ENCODE results near the gene RPL4. TPM values are rescaled to one million over a fixed set of nuclear protein-coding genes. Genes with fewer than 3 reads are reported as not detected.

RPL4 gene
- polyA plus RNA-seq, 4 donors, result 708 to 2,664 (median 2,021) TPM

DNA sequence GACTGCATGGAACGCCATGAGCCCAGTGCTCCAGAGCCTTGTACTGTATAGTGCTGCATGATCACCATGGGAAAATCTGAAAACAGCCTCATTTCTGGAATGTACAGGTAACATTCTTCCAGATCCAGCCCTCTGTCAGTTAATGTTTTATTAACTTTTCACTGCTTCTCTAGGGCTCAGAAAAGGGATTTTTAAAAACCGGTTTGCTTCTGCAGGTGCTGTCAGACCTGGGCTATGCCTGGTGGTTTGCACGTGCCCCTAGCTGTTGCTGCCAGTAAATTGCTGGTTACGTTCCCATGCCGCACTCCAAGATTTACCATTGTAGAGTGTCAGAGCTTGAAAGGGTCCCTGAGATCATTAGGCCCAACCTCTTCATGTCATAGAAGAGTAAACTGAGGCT, 16.1 kb downstream of the RPL4 start:
- H3K36me3 ChIP-seq (ENCODE audit: control insufficient read depth in 3 of 3, insufficient read depth in 2 of 3, low read depth in 1 of 3, low read length in 3 of 3), result peaks cover 23 to 58% (median 26%) of the 10 kb centered on the region in 3 donors
- WGBS, 3 donors, result 92 to 95% (median 93%) methylated on average over 5 of the region's 5 CpGs
- H3K9me3 ChIP-seq (ENCODE audit: control insufficient read depth in 2 of 2, insufficient read depth in 1 of 2, low read depth in 1 of 2, low read length in 1 of 2), result peaks cover 0 to 1% of the 10 kb centered on the region in 2 donors
- DNase-seq, result no peak
- H3K27me3 ChIP-seq (ENCODE audit: control insufficient read depth in 3 of 3, insufficient read depth in 3 of 3, low read length in 3 of 3), result no peaks in the 10 kb centered on the region
- no peak overlapping the region for H3K4me3 ChIP-seq (ENCODE audit: low read depth in 1 of 3, low read length in 3 of 3)
- no peak for FAIRE-seq
- H3K4me1 ChIP-seq (ENCODE audit: control insufficient read depth in 3 of 3, insufficient read depth in 2 of 3, low read depth in 1 of 3, low read length in 2 of 3), result no peaks in the 10 kb centered on the region
- H3K27ac ChIP-seq (ENCODE audit: low read depth in 1 of 3, low read length in 2 of 3), result no peak overlapping the region

DNA sequence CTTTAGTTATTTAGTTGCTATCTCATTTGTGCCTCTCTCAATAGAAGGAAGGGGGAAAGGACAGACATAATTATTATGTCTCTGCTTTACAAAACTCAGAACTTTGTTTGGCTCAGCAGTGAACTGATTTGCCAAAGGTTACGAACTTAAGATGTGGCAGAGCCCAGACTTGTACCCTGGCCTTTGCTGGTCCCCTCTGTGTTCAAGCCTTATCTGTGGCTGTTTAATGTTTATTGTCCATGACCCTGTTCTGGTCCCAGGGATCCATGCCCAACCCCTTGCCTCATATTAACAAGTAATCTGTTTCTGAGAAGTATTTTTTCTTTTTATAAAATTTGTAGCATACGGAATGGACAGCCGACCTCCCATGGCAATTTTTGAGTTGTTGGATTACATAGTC, 17.8 kb downstream of the RPL4 start:
- peaks cover 21 to 64% (median 28%) of the 10 kb centered on the region in 3 donors for H3K36me3 ChIP-seq (ENCODE audit: control insufficient read depth in 3 of 3, insufficient read depth in 2 of 3, low read depth in 1 of 3, low read length in 3 of 3)

DNA sequence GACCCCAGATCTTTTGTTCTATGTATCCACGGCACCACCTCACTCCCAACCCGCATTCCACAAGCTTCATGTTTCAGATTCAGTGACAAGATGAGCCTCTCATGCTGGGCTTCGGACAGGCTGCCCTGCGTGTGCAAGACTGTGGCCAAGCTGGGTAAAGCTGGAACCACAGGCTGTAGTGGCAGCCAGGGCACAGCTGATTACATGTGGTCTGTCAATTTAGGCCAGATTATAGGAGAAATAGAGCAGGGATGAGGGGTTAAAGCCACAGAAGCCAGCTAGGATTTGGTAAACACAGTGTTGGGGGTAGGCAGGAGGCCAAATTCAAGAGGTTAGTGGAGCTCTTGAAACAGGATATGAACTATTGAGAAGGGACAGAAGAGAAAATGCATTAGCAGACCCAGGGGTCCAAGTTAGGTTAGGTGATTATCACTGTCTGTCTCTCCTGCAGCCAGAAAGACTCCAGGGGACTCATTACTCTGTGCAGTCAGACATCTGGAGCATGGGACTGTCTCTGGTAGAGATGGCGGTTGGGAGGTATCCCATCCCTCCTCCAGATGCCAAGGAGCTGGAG, 20.0 kb downstream of the RPL4 start:
- no peak for DNase-seq
- Histone ChIP-seq H3K36me3 (ENCODE audit: control insufficient read depth in 3 of 3, insufficient read depth in 2 of 3, low read depth in 1 of 3, low read length in 3 of 3) (peaks cover 15 to 58% (median 20%) of the 10 kb centered on the region in 3 donors), H3K4me3 (ENCODE audit: low read depth in 1 of 3, low read length in 3 of 3) (no peak overlapping the region), H3K27me3 (ENCODE audit: control insufficient read depth in 3 of 3, insufficient read depth in 3 of 3, low read length in 3 of 3) (no peaks in the 10 kb centered on the region), H3K9me3 (ENCODE audit: control insufficient read depth in 2 of 2, insufficient read depth in 1 of 2, low read depth in 1 of 2, low read length in 1 of 2) (no peaks in the 10 kb centered on the region), H3K27ac (ENCODE audit: low read depth in 1 of 3, low read length in 2 of 3) (no peak overlapping the region), H3K4me1 (ENCODE audit: control insufficient read depth in 3 of 3, insufficient read depth in 2 of 3, low read depth in 1 of 3, low read length in 2 of 3) (no peaks in the 10 kb centered on the region)
- 87 to 96% (median 95%) methylated on average over 5 of the region's 5 CpGs for WGBS, 3 donors
- no peak for FAIRE-seq

More for the DNA sequence above, 17.8 kb downstream of the RPL4 start:
- Histone ChIP-seq H3K27me3 (ENCODE audit: control insufficient read depth in 3 of 3, insufficient read depth in 3 of 3, low read length in 3 of 3) (no peaks in the 10 kb centered on the region), H3K4me3 (ENCODE audit: low read depth in 1 of 3, low read length in 3 of 3) (no peak overlapping the region), H3K9me3 (ENCODE audit: control insufficient read depth in 2 of 2, insufficient read depth in 1 of 2, low read depth in 1 of 2, low read length in 1 of 2) (peaks cover 0 to 1% of the 10 kb centered on the region in 2 donors), H3K4me1 (ENCODE audit: control insufficient read depth in 3 of 3, insufficient read depth in 2 of 3, low read depth in 1 of 3, low read length in 2 of 3) (no peaks in the 10 kb centered on the region), H3K27ac (ENCODE audit: low read depth in 1 of 3, low read length in 2 of 3) (no peak overlapping the region)
- FAIRE-seq, result no peak
- WGBS, 3 donors, result 95 to 98% (median 96%) methylated on average over 3 of the region's 3 CpGs
- no peak for DNase-seq

DNA sequence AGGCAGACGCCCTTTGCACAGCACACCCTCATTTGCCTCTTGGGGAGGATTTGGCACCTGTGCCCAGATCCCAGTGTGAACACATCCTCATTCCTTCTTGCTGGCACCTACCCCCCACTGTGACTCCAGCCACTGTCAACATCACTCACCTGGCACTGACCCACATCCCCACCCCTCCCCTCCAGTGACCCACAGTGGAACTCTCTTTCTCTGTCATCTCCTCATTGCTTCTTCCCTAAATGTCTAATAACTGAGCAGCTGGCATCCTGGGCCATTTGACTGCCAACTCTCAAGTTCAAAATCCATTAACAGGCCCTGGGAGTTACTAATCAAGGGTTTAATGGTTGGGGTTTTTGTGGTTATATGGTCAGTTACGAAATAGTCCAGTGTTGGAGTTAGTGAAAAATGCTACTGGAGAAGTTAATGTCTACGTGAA, 21.5 kb downstream of the RPL4 start:
- FAIRE-seq (no peak), DNase-seq (no peak)
- Histone ChIP-seq H3K27ac (ENCODE audit: low read depth in 1 of 3, low read length in 2 of 3) (no peak overlapping the region), H3K4me1 (ENCODE audit: control insufficient read depth in 3 of 3, insufficient read depth in 2 of 3, low read depth in 1 of 3, low read length in 2 of 3) (no peaks in the 10 kb centered on the region), H3K27me3 (ENCODE audit: control insufficient read depth in 3 of 3, insufficient read depth in 3 of 3, low read length in 3 of 3) (no peaks in the 10 kb centered on the region), H3K9me3 (ENCODE audit: control insufficient read depth in 2 of 2, insufficient read depth in 1 of 2, low read depth in 1 of 2, low read length in 1 of 2) (no peaks in the 10 kb centered on the region), H3K36me3 (ENCODE audit: control insufficient read depth in 3 of 3, insufficient read depth in 2 of 3, low read depth in 1 of 3, low read length in 3 of 3) (peaks cover 12 to 44% (median 12%) of the 10 kb centered on the region in 3 donors), H3K4me3 (ENCODE audit: low read depth in 1 of 3, low read length in 3 of 3) (no peak overlapping the region)
- 26 to 66% (median 37%) methylated on average over 3 of the region's 3 CpGs for WGBS, 3 donors

DNA sequence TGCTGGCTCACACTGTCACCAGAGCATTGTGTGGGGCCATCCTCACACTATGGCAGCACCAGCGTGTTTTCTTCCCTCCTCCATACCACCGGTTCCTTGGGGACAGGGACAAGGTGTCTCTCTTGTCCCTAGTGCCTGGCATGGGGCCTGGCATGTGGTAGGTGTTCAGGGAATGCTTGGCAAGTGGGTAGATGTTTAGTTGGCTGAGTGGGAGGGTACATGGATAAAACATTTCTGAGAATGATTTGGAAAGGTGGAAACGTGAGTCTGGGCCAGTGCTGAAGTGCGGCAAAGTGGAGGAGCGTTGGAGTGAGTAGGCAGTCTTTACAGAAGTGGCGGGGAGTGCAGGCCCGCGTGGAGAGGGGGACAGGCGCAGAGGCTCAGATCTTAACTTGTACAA, 22.1 kb downstream of the RPL4 start:
- Histone ChIP-seq H3K27me3 (ENCODE audit: control insufficient read depth in 3 of 3, insufficient read depth in 3 of 3, low read length in 3 of 3) (no peaks in the 10 kb centered on the region), H3K36me3 (ENCODE audit: control insufficient read depth in 3 of 3, insufficient read depth in 2 of 3, low read depth in 1 of 3, low read length in 3 of 3) (peaks cover 9 to 40% (median 9%) of the 10 kb centered on the region in 3 donors), H3K4me3 (ENCODE audit: low read depth in 1 of 3, low read length in 3 of 3) (no peak overlapping the region), H3K27ac (ENCODE audit: low read depth in 1 of 3, low read length in 2 of 3) (no peak overlapping the region), H3K9me3 (ENCODE audit: control insufficient read depth in 2 of 2, insufficient read depth in 1 of 2, low read depth in 1 of 2, low read length in 1 of 2) (no peaks in the 10 kb centered on the region), H3K4me1 (ENCODE audit: control insufficient read depth in 3 of 3, insufficient read depth in 2 of 3, low read depth in 1 of 3, low read length in 2 of 3) (no peaks in the 10 kb centered on the region)
- WGBS, 3 donors, result 88 to 91% (median 89%) methylated on average over 9 of the region's 9 CpGs
- no peak for FAIRE-seq
- DNase-seq, result no peak

DNA sequence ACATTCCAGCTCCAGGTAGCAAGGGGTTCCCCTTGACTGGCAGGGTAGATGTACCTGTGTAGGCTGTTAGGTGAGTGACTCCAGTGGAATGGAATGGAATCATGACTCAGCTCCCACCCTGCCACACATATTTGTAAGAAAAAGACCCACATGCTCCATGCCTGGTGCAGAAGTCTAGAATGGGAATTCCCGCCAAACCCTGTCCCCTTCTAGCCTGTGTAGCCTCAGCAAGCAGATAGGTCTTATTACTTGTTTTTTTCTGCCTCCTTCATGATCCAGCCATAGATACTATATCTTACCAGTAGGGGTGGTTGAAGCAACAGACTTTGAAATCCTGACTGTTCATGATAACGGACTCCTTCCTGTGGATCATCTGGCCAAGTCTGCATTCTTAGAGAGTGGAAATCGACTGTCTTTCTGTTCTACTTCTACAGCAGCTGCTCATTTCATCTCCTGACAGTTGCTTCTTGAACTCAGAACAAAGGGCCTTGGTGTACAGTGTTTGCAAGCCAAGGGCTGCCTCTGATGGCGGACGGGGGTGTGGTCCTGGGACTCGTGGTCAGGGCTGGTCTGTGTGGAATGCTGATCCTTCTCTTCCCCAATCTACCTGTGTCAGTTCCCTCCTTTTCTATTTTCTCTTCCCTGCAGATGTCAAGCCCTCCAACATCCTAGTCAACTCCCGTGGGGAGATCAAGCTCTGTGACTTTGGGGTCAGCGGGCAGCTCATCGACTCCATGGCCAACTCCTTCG, 23.4 kb downstream of the RPL4 start:
- H3K27me3 ChIP-seq (ENCODE audit: control insufficient read depth in 3 of 3, insufficient read depth in 3 of 3, low read length in 3 of 3), result no peaks in the 10 kb centered on the region
- no peak for FAIRE-seq

DNA sequence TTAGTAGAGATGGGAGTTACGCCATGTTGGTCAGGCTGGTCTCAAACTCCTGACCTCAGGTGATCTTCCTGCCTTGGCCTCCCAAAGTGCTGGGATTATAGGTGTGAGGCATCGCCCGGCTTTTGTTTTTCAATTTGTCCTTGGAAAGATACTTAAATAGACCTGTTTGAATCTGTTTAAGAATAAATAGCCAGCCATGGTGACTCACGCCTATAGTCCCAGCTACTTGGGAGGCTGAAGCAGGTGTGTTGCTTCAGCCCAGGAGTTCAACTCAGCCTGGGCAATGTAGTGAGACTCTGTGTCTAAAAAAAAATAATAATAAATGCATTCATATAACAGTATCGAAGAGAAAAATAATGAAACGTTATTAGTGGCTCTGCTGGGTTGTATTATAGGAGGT, 24.4 kb downstream of the RPL4 start:
- Histone ChIP-seq H3K36me3 (ENCODE audit: control insufficient read depth in 3 of 3, insufficient read depth in 2 of 3, low read depth in 1 of 3, low read length in 3 of 3) (peaks cover 8 to 28% (median 8%) of the 10 kb centered on the region in 3 donors), H3K4me3 (ENCODE audit: low read depth in 1 of 3, low read length in 3 of 3) (no peak overlapping the region), H3K4me1 (ENCODE audit: control insufficient read depth in 3 of 3, insufficient read depth in 2 of 3, low read depth in 1 of 3, low read length in 2 of 3) (no peaks in the 10 kb centered on the region), H3K27ac (ENCODE audit: low read depth in 1 of 3, low read length in 2 of 3) (no peak overlapping the region), H3K9me3 (ENCODE audit: control insufficient read depth in 2 of 2, insufficient read depth in 1 of 2, low read depth in 1 of 2, low read length in 1 of 2) (no peaks in the 10 kb centered on the region), H3K27me3 (ENCODE audit: control insufficient read depth in 3 of 3, insufficient read depth in 3 of 3, low read length in 3 of 3) (no peaks in the 10 kb centered on the region)
- DNase-seq (no peak), FAIRE-seq (no peak)
- WGBS, 3 donors, result 85 to 88% (median 87%) methylated on average over 6 of the region's 6 CpGs

More for the DNA sequence above, 23.4 kb downstream of the RPL4 start:
- 91 to 95% (median 94%) methylated on average over 10 of the region's 10 CpGs for WGBS, 3 donors
- peaks cover 9 to 35% (median 9%) of the 10 kb centered on the region in 3 donors for H3K36me3 ChIP-seq (ENCODE audit: control insufficient read depth in 3 of 3, insufficient read depth in 2 of 3, low read depth in 1 of 3, low read length in 3 of 3)
- no peak overlapping the region for H3K27ac ChIP-seq (ENCODE audit: low read depth in 1 of 3, low read length in 2 of 3)
- no peaks in the 10 kb centered on the region for H3K4me1 ChIP-seq (ENCODE audit: control insufficient read depth in 3 of 3, insufficient read depth in 2 of 3, low read depth in 1 of 3, low read length in 2 of 3)
- no peak for DNase-seq
- H3K9me3 ChIP-seq (ENCODE audit: control insufficient read depth in 2 of 2, insufficient read depth in 1 of 2, low read depth in 1 of 2, low read length in 1 of 2), result no peaks in the 10 kb centered on the region
- H3K4me3 ChIP-seq (ENCODE audit: low read depth in 1 of 3, low read length in 3 of 3), result no peak overlapping the region

DNA sequence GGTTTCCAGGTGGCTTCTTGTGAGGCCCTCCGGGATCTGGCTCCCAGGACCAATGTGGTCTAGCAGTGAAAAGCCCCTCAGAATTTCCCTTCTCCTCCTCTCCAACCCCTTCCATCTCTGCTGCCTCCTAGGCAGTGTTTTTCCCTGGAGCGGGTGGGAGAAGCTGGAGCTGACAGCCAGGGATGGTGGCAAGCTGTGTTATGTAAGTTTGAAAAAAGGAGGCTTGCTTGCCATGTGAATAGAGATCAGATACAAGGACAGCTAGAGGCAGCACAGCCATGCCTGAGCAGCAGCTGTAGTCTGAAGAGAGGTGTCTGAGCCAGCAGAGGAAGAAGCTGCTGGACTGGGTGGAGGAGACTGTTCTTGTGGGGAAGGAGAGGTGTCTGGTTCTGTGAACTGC, 27.6 kb downstream of the RPL4 start:
- H3K4me3 ChIP-seq (ENCODE audit: low read depth in 1 of 3, low read length in 3 of 3), result no peak overlapping the region
- H3K27ac ChIP-seq (ENCODE audit: low read depth in 1 of 3, low read length in 2 of 3), result no peak overlapping the region
- H3K9me3 ChIP-seq (ENCODE audit: control insufficient read depth in 2 of 2, insufficient read depth in 1 of 2, low read depth in 1 of 2, low read length in 1 of 2), result no peaks in the 10 kb centered on the region
- peaks cover 1 to 8% (median 3%) of the 10 kb centered on the region in 3 donors for H3K36me3 ChIP-seq (ENCODE audit: control insufficient read depth in 3 of 3, insufficient read depth in 2 of 3, low read depth in 1 of 3, low read length in 3 of 3)
- FAIRE-seq (no peak), DNase-seq (no peak)
- no peaks in the 10 kb centered on the region for H3K4me1 ChIP-seq (ENCODE audit: control insufficient read depth in 3 of 3, insufficient read depth in 2 of 3, low read depth in 1 of 3, low read length in 2 of 3)
- no peaks in the 10 kb centered on the region for H3K27me3 ChIP-seq (ENCODE audit: control insufficient read depth in 3 of 3, insufficient read depth in 3 of 3, low read length in 3 of 3)
- WGBS, 3 donors, result 85 to 94% (median 86%) methylated on average over 2 of the region's 2 CpGs
